Colonic mucosa (tissue), 4 donors: ENCODE data around the gene FBLL1. TPM values are rescaled to one million over a fixed set of nuclear protein-coding genes. Genes with fewer than 3 reads are reported as not detected.

ENCODE experiments used
- DNase-seq: peaks from one replicate; pipeline ENCODE4 v3.0.0-alpha.2; 2020
- H3K27ac ChIP-seq: fragments of 200-600 bp; one replicate; pipeline ENCODE4 v1.8.0; 2021
- H3K27me3 ChIP-seq: fragments of 200-600 bp; one replicate; pipeline ENCODE4 v1.8.0; 2021
- H3K36me3 ChIP-seq: fragments of 200-600 bp; one replicate; pipeline ENCODE4 v1.8.0; 2021
- H3K4me1 ChIP-seq: fragments of 200-600 bp; one replicate; pipeline ENCODE4 v1.8.0; 2021; ENCODE audit warnings: mild to moderate bottlenecking
- H3K4me3 ChIP-seq: fragments of 200-600 bp; one replicate; pipeline ENCODE4 v1.8.0; 2021
- H3K9ac ChIP-seq, 2 donors: one replicate each; pipeline ENCODE4 v1.7.0; 2013; ENCODE audit warnings: control low read depth in 2 of 2, low read depth in 2 of 2, low read length in 2 of 2
- H3K9me3 ChIP-seq: fragments of 200-600 bp; one replicate; pipeline ENCODE4 v1.8.0; 2021
- intact Hi-C: fragments of 100-400 bp; cut with DNase I; formaldehyde crosslinking; loops from one replicate; pipeline ENCODE4 v1.14.1; 2022
- total RNA-seq, 2 donors: library from RNA; stranded (reverse); fragmentation: NEBNext Ultra II Directional in 1 of 2; extraction: Animal tissue kit (Norgen Biotek cat#: 25700) in 1 of 2; gene quantifications; one replicate each; pipeline ENCODE4 v1.2.1, GENCODE V29; 2021
- TF ChIP-seq, protein P1 (sequence below): fragments of 200-600 bp; IDR thresholded peaks from one replicate; pipeline ENCODE4 v1.8.0; 2022; ENCODE audit warnings: antibody characterized with exemption, mild to moderate bottlenecking
- donor health status: healthy.
- donor health status: DM: no; HTN: no; CAD: no.
- donor health status: DM: no; HTN: no; CAD: no.

FBLL1 gene
- total RNA-seq, 2 donors from 2014 or later = 0.58 TPM; not detected in 1

DNA sequence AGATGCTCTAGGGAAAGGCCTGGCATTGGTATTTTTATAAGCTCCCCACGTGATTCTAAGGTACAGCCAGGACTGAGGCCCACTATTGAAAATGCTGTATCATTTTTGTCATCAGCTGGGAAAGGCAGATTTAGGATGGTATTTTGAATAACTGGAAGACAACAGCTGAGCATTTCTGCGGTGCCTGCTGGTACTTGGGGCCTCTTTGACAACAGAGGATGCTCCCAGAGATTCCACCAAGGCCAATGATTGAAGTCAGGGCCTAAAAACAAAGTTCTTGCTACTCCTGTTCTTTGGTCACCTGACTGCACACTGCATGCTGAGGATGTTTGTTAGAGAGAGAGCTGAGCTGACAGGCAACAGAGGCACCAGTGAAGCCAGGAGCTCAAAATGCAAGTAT, 8.1 kb downstream of the FBLL1 start:
- Histone ChIP-seq H3K9me3 (no peaks in the 10 kb centered on the region), H3K9ac (no peak overlapping the region), H3K36me3 (no peaks in the 10 kb centered on the region), H3K4me1 (no peaks in the 10 kb centered on the region), H3K4me3 (no peak overlapping the region), H3K27me3 (no peaks in the 10 kb centered on the region), H3K27ac (no peak overlapping the region)
- TF ChIP-seq, protein P1, sequence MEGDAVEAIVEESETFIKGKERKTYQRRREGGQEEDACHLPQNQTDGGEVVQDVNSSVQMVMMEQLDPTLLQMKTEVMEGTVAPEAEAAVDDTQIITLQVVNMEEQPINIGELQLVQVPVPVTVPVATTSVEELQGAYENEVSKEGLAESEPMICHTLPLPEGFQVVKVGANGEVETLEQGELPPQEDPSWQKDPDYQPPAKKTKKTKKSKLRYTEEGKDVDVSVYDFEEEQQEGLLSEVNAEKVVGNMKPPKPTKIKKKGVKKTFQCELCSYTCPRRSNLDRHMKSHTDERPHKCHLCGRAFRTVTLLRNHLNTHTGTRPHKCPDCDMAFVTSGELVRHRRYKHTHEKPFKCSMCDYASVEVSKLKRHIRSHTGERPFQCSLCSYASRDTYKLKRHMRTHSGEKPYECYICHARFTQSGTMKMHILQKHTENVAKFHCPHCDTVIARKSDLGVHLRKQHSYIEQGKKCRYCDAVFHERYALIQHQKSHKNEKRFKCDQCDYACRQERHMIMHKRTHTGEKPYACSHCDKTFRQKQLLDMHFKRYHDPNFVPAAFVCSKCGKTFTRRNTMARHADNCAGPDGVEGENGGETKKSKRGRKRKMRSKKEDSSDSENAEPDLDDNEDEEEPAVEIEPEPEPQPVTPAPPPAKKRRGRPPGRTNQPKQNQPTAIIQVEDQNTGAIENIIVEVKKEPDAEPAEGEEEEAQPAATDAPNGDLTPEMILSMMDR = no peak
- DNase-seq = no peak
- intact Hi-C loops = no loop called here

DNA sequence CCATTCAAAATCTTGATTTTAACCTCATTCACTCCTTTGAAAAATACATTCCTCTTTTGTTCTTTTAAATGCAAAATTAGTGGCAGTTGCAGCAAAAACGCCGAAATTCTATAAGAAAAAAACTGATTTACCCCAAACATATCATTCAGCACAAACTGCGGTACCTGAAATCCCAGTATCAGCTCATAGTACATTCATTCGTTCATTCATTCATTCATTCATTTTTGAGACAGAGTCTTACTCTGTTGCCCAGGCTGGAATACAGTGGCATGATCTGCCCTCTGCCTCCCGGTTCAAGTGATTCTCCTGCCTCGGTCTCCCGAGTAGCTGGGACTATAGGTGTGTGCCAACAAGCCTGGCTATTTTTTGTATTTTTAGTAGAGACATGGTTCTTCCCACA, 20.4 kb downstream of the FBLL1 start:
- intact Hi-C loops = no loop called here
- Histone ChIP-seq H3K27me3 (no peaks in the 10 kb centered on the region), H3K4me1 (no peaks in the 10 kb centered on the region), H3K4me3 (no peak overlapping the region), H3K36me3 (peaks cover 4% of the 10 kb centered on the region), H3K27ac (no peak overlapping the region), H3K9ac (no peak overlapping the region), H3K9me3 (no peaks in the 10 kb centered on the region)
- no peak for DNase-seq
- TF ChIP-seq, protein P1 = no peak

DNA sequence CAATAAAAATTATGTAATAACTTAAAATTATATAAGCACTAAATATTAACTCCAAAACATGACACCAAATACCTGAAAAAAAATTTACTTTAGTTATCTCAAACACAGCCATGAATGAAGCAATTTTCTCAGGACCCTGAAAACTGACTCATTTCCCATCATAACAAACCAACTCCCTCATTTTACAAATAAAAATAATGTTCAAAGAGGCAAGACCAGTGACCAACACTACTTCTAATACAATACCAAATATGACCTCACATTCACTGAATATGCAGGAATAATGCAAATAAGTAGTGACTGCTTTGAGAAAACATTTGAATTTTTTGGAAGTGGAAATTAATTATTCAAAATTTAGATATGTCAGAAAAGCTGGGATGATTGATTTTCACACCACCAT, 21.6 kb downstream of the FBLL1 start:
- intact Hi-C loops = no loop called here
- TF ChIP-seq, protein P1 = no peak
- H3K9ac ChIP-seq = no peak overlapping the region

DNA sequence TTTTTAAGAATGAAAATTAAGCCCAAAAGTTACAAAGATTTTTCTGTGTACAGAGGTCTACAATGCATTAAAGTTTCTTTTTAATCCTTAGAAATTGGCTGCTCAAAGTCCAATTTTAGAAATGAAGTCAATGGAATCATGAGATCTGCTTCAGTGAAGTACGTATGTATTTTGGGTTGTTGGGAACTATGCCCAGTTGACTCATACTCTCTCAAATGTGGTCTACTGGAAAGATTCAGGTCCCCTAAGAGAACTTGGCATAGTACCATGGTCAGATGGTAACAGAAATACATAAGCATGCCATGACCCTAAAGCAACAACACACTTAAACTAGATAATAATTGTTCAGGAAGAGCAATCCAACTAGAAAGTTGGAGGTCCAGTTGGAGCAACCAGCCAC, 23.0 kb downstream of the FBLL1 start:
- DNase-seq = no peak

More for the DNA sequence above, 21.6 kb downstream of the FBLL1 start:
- Histone ChIP-seq H3K9me3 (no peaks in the 10 kb centered on the region), H3K4me3 (no peak overlapping the region), H3K27ac (no peak overlapping the region), H3K4me1 (no peaks in the 10 kb centered on the region), H3K36me3 (peaks cover 11% of the 10 kb centered on the region), H3K27me3 (no peaks in the 10 kb centered on the region)
- DNase-seq = no peak

DNA sequence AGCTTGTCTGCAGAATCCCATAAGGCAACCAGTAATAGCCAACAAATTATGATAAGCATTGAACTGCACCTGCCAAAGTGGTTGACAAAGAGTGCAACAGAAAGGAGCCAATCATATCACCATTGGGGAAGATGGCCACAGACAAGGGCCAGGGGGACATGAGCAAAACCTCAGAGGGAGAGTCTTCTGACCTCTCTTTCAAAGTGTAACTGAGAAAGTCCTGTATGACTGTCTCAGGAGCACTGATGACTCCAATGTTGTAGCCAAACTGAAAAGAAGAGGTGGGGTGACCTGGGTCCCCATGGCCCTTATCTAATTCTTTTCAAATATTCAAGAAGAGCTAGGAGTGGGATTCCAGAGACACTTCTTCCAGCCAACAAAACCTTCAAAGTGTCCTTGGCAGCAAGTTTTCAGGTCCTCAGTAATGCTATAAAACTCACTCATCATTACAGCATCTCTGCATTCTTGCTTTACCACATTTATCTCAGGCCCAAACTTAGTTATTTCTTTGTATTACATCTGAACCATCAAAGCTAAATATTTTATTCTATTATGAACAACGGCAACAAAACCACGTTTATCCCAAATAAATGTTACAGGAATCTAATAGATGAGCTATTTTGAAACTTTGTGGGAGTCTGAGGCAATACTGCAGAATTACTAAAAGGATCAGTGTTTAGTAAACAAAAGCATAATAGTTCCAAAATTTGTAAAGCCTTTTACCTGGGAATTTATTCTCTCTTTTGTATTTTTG, 24.4 kb downstream of the FBLL1 start:
- peaks cover 11% of the 10 kb centered on the region for H3K36me3 ChIP-seq
- TF ChIP-seq, protein P1 = no peak
- no peak overlapping the region for H3K9ac ChIP-seq
- H3K4me3 ChIP-seq = no peak overlapping the region
- intact Hi-C loops = no loop called here
- no peaks in the 10 kb centered on the region for H3K27me3 ChIP-seq
- no peaks in the 10 kb centered on the region for H3K9me3 ChIP-seq
- H3K27ac ChIP-seq = no peak overlapping the region
- no peaks in the 10 kb centered on the region for H3K4me1 ChIP-seq
- DNase-seq = no peak

More for the DNA sequence above, 23.0 kb downstream of the FBLL1 start:
- peaks cover 11% of the 10 kb centered on the region for H3K36me3 ChIP-seq
- no peak overlapping the region for H3K27ac ChIP-seq
- H3K9ac ChIP-seq = no peak overlapping the region
- TF ChIP-seq, protein P1 = no peak
- intact Hi-C loops = no loop called here
- H3K4me1 ChIP-seq = no peaks in the 10 kb centered on the region
- no peak overlapping the region for H3K4me3 ChIP-seq
- no peaks in the 10 kb centered on the region for H3K9me3 ChIP-seq
- H3K27me3 ChIP-seq = no peaks in the 10 kb centered on the region
